GM23338 (cell line): ENCODE measurements around the gene PPP6R1.

Experiments
- CREB1 ChIP-seq: fragments of 250-450 bp; sonication (Bioruptor Pico); IDR thresholded peaks from 2 replicates; pipeline ENCODE4 v1.5.0; 2020; ENCODE audit warnings: low read depth, mild to moderate bottlenecking, moderate library complexity
- EZH2 ChIP-seq: fragments of 200-600 bp; sonication (generic); IDR thresholded peaks from one replicate; pipeline ENCODE4 v1.8.0; 2017; ENCODE audit warnings: antibody characterized with exemption, mild to moderate bottlenecking, low read depth; ENCODE audit not compliant: unreplicated experiment
- EZH2phosphoT487 ChIP-seq: fragments of 200-600 bp; sonication (generic); IDR thresholded peaks from one replicate; pipeline ENCODE4 v1.8.1; 2018; ENCODE audit warnings: antibody characterized with exemption; ENCODE audit not compliant: unreplicated experiment
- JUNB ChIP-seq: IDR thresholded peaks from one replicate; pipeline ENCODE4 v1.6.1; 2016; ENCODE audit warnings: antibody characterized with exemption; ENCODE audit not compliant: unreplicated experiment
- POLR2AphosphoS5 ChIP-seq: IDR thresholded peaks from 2 replicates; pipeline ENCODE4 v1.6.1; 2016; ENCODE audit warnings: antibody characterized with exemption, low read depth
- REST ChIP-seq: IDR thresholded peaks from one replicate; pipeline ENCODE4 v1.6.1; 2018; ENCODE audit warnings: antibody characterized with exemption; ENCODE audit not compliant: unreplicated experiment
- STAT1 ChIP-seq: IDR thresholded peaks from one replicate; pipeline ENCODE4 v1.6.1; 2016; ENCODE audit warnings: antibody characterized with exemption; ENCODE audit not compliant: unreplicated experiment
- ZNF114 ChIP-seq: fragments of 250-450 bp; sonication (Bioruptor Pico); IDR thresholded peaks from 2 replicates; pipeline ENCODE4 v1.5.0; 2020; ENCODE audit warnings: mild to moderate bottlenecking, moderate library complexity
- ZNF331 ChIP-seq: fragments of 250-450 bp; sonication (Bioruptor Pico); IDR thresholded peaks from 2 replicates; pipeline ENCODE4 v1.5.0; 2020; ENCODE audit warnings: low read depth, mild to moderate bottlenecking, moderate library complexity
- TF ChIP-seq, protein P1 (sequence below), 2 experiments: fragments of 200-600 bp in 1 of 2; sonication (generic) in 1 of 2; conservative IDR thresholded peaks; 2 replicates each; pipeline versions ENCODE4 v1.5.1 to v1.6.1; 2016 to 2017; ENCODE audit warnings: antibody characterized with exemption in 2 of 2, low read depth in 2 of 2, mild to moderate bottlenecking in 2 of 2, moderate library complexity in 1 of 2

GRCh38 chr19:55285229-55285890 lies 26.5 kb upstream of the PPP6R1 start:
- TF ChIP-seq, protein P1, sequence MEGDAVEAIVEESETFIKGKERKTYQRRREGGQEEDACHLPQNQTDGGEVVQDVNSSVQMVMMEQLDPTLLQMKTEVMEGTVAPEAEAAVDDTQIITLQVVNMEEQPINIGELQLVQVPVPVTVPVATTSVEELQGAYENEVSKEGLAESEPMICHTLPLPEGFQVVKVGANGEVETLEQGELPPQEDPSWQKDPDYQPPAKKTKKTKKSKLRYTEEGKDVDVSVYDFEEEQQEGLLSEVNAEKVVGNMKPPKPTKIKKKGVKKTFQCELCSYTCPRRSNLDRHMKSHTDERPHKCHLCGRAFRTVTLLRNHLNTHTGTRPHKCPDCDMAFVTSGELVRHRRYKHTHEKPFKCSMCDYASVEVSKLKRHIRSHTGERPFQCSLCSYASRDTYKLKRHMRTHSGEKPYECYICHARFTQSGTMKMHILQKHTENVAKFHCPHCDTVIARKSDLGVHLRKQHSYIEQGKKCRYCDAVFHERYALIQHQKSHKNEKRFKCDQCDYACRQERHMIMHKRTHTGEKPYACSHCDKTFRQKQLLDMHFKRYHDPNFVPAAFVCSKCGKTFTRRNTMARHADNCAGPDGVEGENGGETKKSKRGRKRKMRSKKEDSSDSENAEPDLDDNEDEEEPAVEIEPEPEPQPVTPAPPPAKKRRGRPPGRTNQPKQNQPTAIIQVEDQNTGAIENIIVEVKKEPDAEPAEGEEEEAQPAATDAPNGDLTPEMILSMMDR (conservative IDR thresholded peaks at IDR 0.05; ENCODE audit: low read depth in 2 of 2), result no peak
- TF ChIP-seq JUNB (no peak), POLR2AphosphoS5 (no peak), REST (no peak), EZH2phosphoT487 (no peak), EZH2 (no peak), ZNF114 (CRISPR knock-in tag) (no peak), CREB1 (CRISPR knock-in tag) (no peak), STAT1 (no peak), ZNF331 (CRISPR knock-in tag) (no peak)
